Parathyroid adenoma (tissue), 2 donors: ENCODE results near the gene TMEM192.

Experiments
- H2AFZ ChIP-seq: fragments of 300-600 bp; sonication (generic); one replicate; pipeline ENCODE4 v1.7.0; 2017; ENCODE audit warnings: antibody characterized with exemption, mild to moderate bottlenecking
- H3K27ac ChIP-seq: fragments of 300-600 bp; sonication (generic); one replicate; pipeline ENCODE4 v1.7.0; 2017
- H3K27me3 ChIP-seq: fragments of 300-600 bp; sonication (generic); one replicate; pipeline ENCODE4 v1.7.0; 2017; ENCODE audit warnings: low read length; ENCODE audit not compliant: control insufficient read depth, insufficient read depth
- H3K36me3 ChIP-seq: fragments of 300-600 bp; sonication (generic); one replicate; pipeline ENCODE4 v1.7.0; 2017; ENCODE audit warnings: low read length; ENCODE audit not compliant: control insufficient read depth, insufficient read depth
- H3K4me1 ChIP-seq: fragments of 300-600 bp; sonication (generic); one replicate; pipeline ENCODE4 v1.7.0; 2017; ENCODE audit warnings: control low read depth
- H3K4me2 ChIP-seq: fragments of 300-600 bp; sonication (generic); one replicate; pipeline ENCODE4 v1.7.0; 2017; ENCODE audit warnings: low read length
- H3K4me3 ChIP-seq: fragments of 300-600 bp; sonication (generic); one replicate; pipeline ENCODE4 v1.7.0; 2017; ENCODE audit warnings: low read depth, low read length
- H3K79me2 ChIP-seq: fragments of 300-600 bp; sonication (generic); one replicate; pipeline ENCODE4 v1.7.0; 2017; ENCODE audit warnings: control low read depth
- H3K9ac ChIP-seq: fragments of 300-600 bp; sonication (generic); one replicate; pipeline ENCODE4 v1.7.0; 2017; ENCODE audit warnings: mild to moderate bottlenecking
- H3K9me3 ChIP-seq: fragments of 300-600 bp; sonication (generic); one replicate; pipeline ENCODE4 v1.7.0; 2017; ENCODE audit warnings: low read length; ENCODE audit not compliant: control insufficient read depth
- CTCF ChIP-seq: fragments of 300-600 bp; sonication (generic); IDR thresholded peaks from one replicate; pipeline ENCODE4 v1.7.0; 2017; ENCODE audit warnings: antibody characterized with exemption, mild to moderate bottlenecking
- donor health status: primary hyperparathyroidism.

The TMEM192 gene

GRCh38 chr4:165053645-165054044 lies 59.0 kb downstream of the TMEM192 start, which contains the start of gene TRIM75:
TSS of gene TRIM75 (plus strand) at chr4:165053866. CDS start at chr4:165059148, 5,282 bp downstream.
- H2AFZ ChIP-seq: no peak within 1 kb of the TSS
- no peaks in the 10 kb centered on the region for H3K9me3 ChIP-seq
- no peaks in the 10 kb centered on the region for H3K36me3 ChIP-seq
- no peak within 1 kb of the TSS for H3K4me2 ChIP-seq
- no peaks in the 10 kb centered on the region for H3K79me2 ChIP-seq
- no peak for TF ChIP-seq CTCF
- H3K9ac ChIP-seq: no peak within 1 kb of the TSS
- H3K27me3 ChIP-seq: no peaks in the 10 kb centered on the region
- H3K27ac ChIP-seq: no peak within 1 kb of the TSS
- no peak within 1 kb of the TSS for H3K4me3 ChIP-seq
- no peaks in the 10 kb centered on the region for H3K4me1 ChIP-seq

- Histone ChIP-seq H3K4me1 (no peaks in the 10 kb centered on the region), H3K36me3 (no peaks in the 10 kb centered on the region), H3K27me3 (no peaks in the 10 kb centered on the region), H3K79me2 (no peaks in the 10 kb centered on the region), H3K9ac (no peak overlapping the region), H3K4me3 (no peak overlapping the region), H3K9me3 (no peaks in the 10 kb centered on the region), H3K27ac (no peak overlapping the region), H2AFZ (no peak overlapping the region), H3K4me2 (no peak overlapping the region)
- TF ChIP-seq CTCF: no peak
Measured at GRCh38 chr4:165052627-165053026, 60.0 kb downstream of the TMEM192 start.

- H3K4me2 ChIP-seq: no peak overlapping the region
Measured at GRCh38 chr4:165048170-165048569, 64.5 kb downstream of the TMEM192 start.

GRCh38 chr4:165031436-165032211 lies 81.0 kb downstream of the TMEM192 start, which contains the start of gene TRIM60:
TSS of gene TRIM60 (plus strand) at chr4:165031999. CDS start at chr4:165040073, 8,074 bp downstream.
- Histone ChIP-seq H3K4me1 (no peaks in the 10 kb centered on the region), H3K4me3 (no peak within 1 kb of the TSS), H3K4me2 (no peak within 1 kb of the TSS), H3K9ac (no peak within 1 kb of the TSS), H3K36me3 (no peaks in the 10 kb centered on the region), H2AFZ (no peak within 1 kb of the TSS), H3K9me3 (no peaks in the 10 kb centered on the region), H3K27me3 (no peaks in the 10 kb centered on the region), H3K79me2 (no peaks in the 10 kb centered on the region), H3K27ac (no peak within 1 kb of the TSS)
- no peak for TF ChIP-seq CTCF

More at GRCh38 chr4:165048170-165048569, 64.5 kb downstream of the TMEM192 start:
- Histone ChIP-seq H3K27me3 (no peaks in the 10 kb centered on the region), H2AFZ (no peak overlapping the region), H3K27ac (no peak overlapping the region), H3K4me3 (no peak overlapping the region), H3K9ac (no peak overlapping the region), H3K79me2 (no peaks in the 10 kb centered on the region), H3K4me1 (no peaks in the 10 kb centered on the region), H3K36me3 (no peaks in the 10 kb centered on the region), H3K9me3 (no peaks in the 10 kb centered on the region)
- no peak for TF ChIP-seq CTCF
